GM13976 (cell line): ENCODE measurements around the gene MMP19.

ENCODE experiments used
- DNase-seq: peaks from one replicate; pipeline ENCODE4 v3.0.0; 2012; ENCODE audit warnings: low spot score
- in situ Hi-C: fragments of 300-500 bp; cut with MboI; formaldehyde crosslinking; loops from one replicate; pipeline ENCODE4 v1.12.0; 2022; ENCODE audit warnings: low sequenced_read_pairs, mixed read lengths, inconsistent platforms; ENCODE audit not compliant: unreplicated experiment
- TF ChIP-seq, protein P1 (sequence below): IDR thresholded peaks from 2 replicates; pipeline ENCODE4 v1.5.1; 2012; ENCODE audit warnings: borderline replicate concordance, mild to moderate bottlenecking; ENCODE audit not compliant: insufficient read depth; ENCODE audit errors: extremely low read depth, missing control alignments, control extremely low read depth

The MMP19 gene

DNA sequence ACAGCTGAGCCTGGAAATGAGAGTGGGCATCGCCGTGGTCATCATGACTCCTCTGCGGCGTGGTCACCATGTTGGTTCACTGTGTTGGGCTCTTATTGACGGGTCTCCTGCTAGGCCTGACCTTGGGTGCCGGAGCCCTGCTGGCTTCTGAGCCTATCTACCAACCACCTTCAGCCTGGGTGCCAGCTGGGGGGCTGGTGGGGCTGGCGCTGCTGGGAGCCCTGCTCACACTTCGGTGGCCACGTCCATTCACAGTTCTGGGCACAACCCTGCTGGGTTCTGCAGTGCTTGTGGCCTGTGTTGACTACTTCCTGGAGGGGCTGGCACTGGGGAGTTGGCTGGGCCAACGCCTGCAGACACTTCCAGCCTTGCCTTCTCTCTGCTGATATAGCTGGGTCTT lies 9.7 kb downstream of the MMP19 start:
- TF ChIP-seq, protein P1, sequence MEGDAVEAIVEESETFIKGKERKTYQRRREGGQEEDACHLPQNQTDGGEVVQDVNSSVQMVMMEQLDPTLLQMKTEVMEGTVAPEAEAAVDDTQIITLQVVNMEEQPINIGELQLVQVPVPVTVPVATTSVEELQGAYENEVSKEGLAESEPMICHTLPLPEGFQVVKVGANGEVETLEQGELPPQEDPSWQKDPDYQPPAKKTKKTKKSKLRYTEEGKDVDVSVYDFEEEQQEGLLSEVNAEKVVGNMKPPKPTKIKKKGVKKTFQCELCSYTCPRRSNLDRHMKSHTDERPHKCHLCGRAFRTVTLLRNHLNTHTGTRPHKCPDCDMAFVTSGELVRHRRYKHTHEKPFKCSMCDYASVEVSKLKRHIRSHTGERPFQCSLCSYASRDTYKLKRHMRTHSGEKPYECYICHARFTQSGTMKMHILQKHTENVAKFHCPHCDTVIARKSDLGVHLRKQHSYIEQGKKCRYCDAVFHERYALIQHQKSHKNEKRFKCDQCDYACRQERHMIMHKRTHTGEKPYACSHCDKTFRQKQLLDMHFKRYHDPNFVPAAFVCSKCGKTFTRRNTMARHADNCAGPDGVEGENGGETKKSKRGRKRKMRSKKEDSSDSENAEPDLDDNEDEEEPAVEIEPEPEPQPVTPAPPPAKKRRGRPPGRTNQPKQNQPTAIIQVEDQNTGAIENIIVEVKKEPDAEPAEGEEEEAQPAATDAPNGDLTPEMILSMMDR: no peak
- DNase-seq: no peak
- in situ Hi-C loops: no loop called here

- no peak for DNase-seq
- in situ Hi-C loops: no loop called here
- TF ChIP-seq, protein P1: no peak
Observed at GRCh38 chr12:55831447-55831815, 11.3 kb downstream of the MMP19 start.

DNA sequence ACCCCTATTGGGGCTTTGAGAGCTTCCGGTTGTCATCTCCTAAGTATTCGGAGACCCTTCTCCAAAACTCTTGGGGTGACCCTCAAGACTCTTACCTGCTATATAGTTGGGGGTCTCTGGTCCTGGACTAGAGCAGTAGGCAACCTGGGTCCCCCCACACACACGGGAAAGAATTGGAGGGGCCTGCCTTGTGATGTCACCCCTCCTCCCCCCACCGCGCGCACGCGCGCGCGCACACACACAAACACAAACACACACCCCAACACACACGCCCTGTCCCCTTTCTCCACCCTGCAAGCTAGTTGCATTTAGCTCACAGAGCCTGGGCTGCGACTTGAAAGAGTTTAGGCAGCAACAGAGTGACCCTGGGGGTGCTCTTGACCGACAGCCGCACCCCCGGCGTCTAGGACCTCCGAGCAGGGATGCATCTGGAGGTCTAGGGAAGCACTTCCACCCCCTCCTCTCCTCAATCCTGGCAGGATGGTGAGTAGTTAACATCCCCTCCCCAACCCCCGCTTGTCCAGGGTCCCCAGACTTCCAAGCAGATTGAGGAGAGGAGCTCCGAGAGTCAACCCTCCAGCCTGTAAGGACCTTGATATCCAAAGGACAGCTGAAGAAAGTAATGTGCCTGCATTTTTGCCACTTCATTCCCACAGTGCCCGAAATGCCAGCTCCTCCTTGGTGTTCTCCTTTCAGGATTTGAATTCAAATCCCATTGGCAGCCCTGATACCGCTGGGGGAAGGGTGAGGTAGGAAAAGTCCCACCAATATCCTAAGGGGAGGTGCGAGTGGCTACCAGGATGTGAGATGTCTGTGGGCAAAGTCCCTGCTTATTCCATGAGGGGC lies 11.9 kb downstream of the MMP19 start:
- TF ChIP-seq, protein P1: no peak
- DNase-seq: peak; percentile 75
- in situ Hi-C loops: no loop called here

- in situ Hi-C loops: no loop called here
- DNase-seq: peak; percentile 67
- TF ChIP-seq, protein P1: peak; percentile 12
Observed at GRCh38 chr12:55829967-55830600, 12.7 kb downstream of the MMP19 start.

DNA sequence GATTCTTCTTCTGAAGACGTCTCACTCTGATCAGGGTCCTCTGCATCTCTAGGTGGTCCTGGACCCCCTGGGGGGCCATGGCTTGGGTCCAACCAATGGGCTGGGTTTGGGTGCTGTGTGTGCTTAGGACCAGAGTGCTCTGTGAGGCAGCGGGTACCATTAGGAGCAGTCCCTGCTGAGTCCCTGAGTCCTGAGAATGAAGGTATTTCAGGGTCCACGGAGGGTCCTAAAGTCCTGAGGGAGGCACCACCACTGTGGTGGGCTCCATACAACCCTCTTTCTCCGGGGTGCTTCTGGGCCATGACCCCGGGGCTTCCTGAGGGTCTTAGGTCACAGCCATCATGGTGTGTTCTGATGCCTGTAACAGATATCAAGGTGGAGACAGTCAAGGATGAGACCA lies 14.4 kb downstream of the MMP19 start:
- in situ Hi-C loops: no loop called here
- TF ChIP-seq, protein P1: no peak
- no peak for DNase-seq

DNA sequence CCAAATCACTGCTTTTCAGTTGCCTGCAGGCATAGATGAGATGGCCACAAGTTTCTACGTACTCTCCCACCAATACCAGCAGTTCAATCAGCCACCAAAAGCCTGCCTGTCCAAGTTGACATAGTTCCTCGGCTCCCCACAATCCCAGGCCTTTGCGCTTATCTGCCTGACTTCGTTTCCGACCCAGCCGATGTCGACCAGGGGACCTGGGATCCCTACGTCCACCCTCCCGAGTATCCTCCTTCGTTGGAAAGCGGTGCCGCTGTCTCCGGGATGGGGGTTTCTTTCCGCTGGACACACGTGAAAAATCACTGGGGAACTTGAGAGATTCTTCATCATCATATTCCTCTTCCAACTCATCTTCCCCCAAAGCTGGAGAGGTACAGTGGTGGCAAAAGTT lies 14.9 kb downstream of the MMP19 start:
- DNase-seq: no peak
- in situ Hi-C loops: no loop called here
- TF ChIP-seq, protein P1: no peak
